GM10266 (cell line): ENCODE data around the gene KCNK10.

ENCODE experiments used
- DNase-seq: peaks from one replicate; pipeline ENCODE4 v3.0.0; 2012; ENCODE audit errors: extremely low spot score
- CTCF ChIP-seq: IDR thresholded peaks from 2 replicates; pipeline ENCODE4 v1.5.1; 2012; ENCODE audit warnings: mild to moderate bottlenecking, low read depth; ENCODE audit not compliant: control insufficient read depth, insufficient read depth; ENCODE audit errors: missing control alignments

KCNK10 gene

GRCh38 chr14:88352698-88353097 lies 29.6 kb upstream of the KCNK10 start:
- TF ChIP-seq CTCF, result no peak
- no peak for DNase-seq

- TF ChIP-seq CTCF, result no peak
- DNase-seq, result no peak
These were observed 29.1 kb upstream of the KCNK10 start for GRCh38 chr14:88351966-88352691.

DNA sequence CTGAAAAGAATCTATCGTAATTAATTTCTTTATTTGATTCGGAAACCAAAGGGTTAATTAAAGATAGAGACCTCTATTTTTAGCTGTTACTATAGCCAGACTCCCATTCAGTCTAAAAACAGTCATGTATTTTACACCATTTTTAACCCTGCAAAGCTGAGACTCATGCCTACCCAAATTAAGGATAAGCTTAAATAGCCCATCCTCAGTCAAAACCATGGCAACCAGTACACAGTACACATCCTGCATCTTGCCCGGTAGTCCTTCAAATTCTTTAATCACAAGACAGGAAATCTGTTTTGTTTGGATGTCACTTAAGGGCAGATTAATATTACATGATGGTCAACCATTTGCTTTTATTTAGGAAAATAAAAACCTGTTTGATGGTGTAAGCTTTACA lies 25.5 kb upstream of the KCNK10 start:
- DNase-seq, result no peak
- TF ChIP-seq CTCF, result no peak

DNA sequence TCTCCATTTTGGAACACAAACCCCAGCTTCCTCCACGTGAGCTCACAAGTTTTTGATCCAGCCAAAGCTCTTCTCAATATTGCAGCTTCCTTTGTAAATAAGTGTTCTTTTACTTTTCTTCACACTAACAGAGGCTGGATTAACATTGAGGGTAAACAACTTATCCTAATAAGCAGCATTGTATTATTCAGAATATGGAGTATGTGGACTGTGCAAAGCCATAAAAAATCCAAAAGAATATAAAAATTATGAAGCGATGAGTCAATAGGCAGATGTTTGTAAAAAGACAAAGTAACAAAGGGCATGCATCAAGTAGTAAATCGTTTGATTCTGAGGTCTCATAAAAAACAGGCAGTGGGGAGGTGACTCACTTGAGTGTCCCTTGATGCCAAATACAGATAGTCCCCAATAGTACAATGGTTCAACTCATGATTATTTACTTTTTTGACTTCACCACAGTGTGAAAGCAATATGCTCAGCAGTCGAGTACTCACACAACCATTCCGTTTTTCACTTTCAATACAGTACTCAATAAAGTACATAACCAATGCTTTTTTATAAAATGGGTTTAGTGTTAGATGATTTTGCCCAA lies 23.1 kb upstream of the KCNK10 start:
- DNase-seq, result no peak
- no peak for TF ChIP-seq CTCF

DNA sequence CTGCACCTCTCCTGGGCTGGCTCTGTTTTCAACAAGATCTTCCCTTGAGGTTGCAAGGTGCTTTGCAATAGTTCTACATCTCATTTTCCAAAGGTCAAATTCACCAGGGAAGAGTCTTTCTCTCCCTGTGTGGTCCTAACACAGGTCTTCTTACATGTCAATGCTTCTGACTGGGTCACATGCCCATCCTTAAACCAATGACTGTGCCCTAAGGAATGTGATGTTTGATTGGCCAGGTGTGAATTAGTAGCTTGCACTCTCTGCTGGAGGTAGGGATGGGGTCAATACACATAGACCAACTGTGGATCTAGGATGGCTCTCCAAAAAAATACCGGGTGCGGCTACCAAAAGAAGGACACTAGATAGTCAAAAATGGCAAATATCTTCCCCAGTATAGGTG lies 19.9 kb upstream of the KCNK10 start:
- TF ChIP-seq CTCF, result no peak
- DNase-seq, result no peak

DNA sequence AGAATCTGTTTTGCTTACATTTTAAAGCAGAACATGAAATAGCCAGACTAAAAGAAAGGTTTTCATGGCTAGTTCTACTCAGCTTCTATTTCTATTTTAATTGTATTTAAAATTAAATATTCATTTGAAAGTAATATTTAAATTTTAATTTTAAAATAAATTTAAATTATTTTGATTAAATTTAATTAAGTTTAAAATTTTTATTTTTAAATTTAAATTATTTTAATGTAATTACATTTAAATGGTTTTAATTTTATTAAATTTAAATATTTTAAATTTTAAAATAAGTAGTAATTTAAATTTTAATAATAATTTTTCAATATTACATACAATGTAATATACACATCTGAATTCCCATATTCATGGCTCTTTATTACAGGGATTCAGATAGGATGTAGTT lies 17.3 kb upstream of the KCNK10 start:
- TF ChIP-seq CTCF, result no peak
- no peak for DNase-seq

- no peak for TF ChIP-seq CTCF
These were observed 10.0 kb upstream of the KCNK10 start for GRCh38 chr14:88333036-88333435.

More at GRCh38 chr14:88333036-88333435, 10.0 kb upstream of the KCNK10 start:
- no peak for DNase-seq
